HEK293T (cell line): ENCODE data around the gene FMO2.

Experiments
- ARNT ChIP-seq: fragments of 450-650 bp; IDR thresholded peaks from 2 replicates; pipeline ENCODE4 v1.6.1; 2017; ENCODE audit warnings: mild to moderate bottlenecking
- BHLHE40 ChIP-seq: fragments of 450-650 bp; IDR thresholded peaks from 2 replicates; pipeline ENCODE4 v1.6.1; 2016; ENCODE audit warnings: mild to moderate bottlenecking, moderate library complexity, borderline replicate concordance
- ELF4 ChIP-seq: fragments of 450-650 bp; IDR thresholded peaks from 2 replicates; pipeline ENCODE4 v1.6.1; 2017; ENCODE audit warnings: antibody characterized with exemption
- FOXA1 ChIP-seq: fragments of 450-650 bp; IDR thresholded peaks from 2 replicates; pipeline ENCODE4 v1.6.1; 2016; ENCODE audit warnings: mild to moderate bottlenecking
- FOXK2 ChIP-seq: fragments of 450-650 bp; IDR thresholded peaks from 2 replicates; pipeline ENCODE4 v1.6.1; 2016; ENCODE audit warnings: mild to moderate bottlenecking
- FOXM1 ChIP-seq: fragments of 450-650 bp; IDR thresholded peaks from 2 replicates; pipeline ENCODE4 v1.6.1; 2017; ENCODE audit warnings: mild to moderate bottlenecking, borderline replicate concordance
- HDGF ChIP-seq: fragments of 450-650 bp; IDR thresholded peaks from 2 replicates; pipeline ENCODE4 v1.6.1; 2017; ENCODE audit warnings: antibody characterized with exemption, borderline replicate concordance
- LEF1 ChIP-seq: fragments of 450-650 bp; IDR thresholded peaks from 2 replicates; pipeline ENCODE4 v1.6.1; 2017; ENCODE audit warnings: mild to moderate bottlenecking, borderline replicate concordance
- NFRKB ChIP-seq: fragments of 450-650 bp; IDR thresholded peaks from 2 replicates; pipeline ENCODE4 v1.6.1; 2016; ENCODE audit warnings: mild to moderate bottlenecking, moderate library complexity
- SP1 ChIP-seq: fragments of 450-650 bp; IDR thresholded peaks from 2 replicates; pipeline ENCODE4 v1.6.1; 2017
- SUZ12 ChIP-seq: fragments of 450-650 bp; IDR thresholded peaks from 2 replicates; pipeline ENCODE4 v1.6.1; 2016; ENCODE audit warnings: mild to moderate bottlenecking
- TARDBP ChIP-seq: fragments of 450-650 bp; IDR thresholded peaks from 2 replicates; pipeline ENCODE4 v1.6.1; 2016
- ZNF384 ChIP-seq: fragments of 450-650 bp; IDR thresholded peaks from 2 replicates; pipeline ENCODE4 v1.6.1; 2016
- TF ChIP-seq, protein P1 (sequence below): fragments of 450-650 bp; IDR thresholded peaks from 2 replicates; pipeline ENCODE4 v1.6.1; 2016

DNA sequence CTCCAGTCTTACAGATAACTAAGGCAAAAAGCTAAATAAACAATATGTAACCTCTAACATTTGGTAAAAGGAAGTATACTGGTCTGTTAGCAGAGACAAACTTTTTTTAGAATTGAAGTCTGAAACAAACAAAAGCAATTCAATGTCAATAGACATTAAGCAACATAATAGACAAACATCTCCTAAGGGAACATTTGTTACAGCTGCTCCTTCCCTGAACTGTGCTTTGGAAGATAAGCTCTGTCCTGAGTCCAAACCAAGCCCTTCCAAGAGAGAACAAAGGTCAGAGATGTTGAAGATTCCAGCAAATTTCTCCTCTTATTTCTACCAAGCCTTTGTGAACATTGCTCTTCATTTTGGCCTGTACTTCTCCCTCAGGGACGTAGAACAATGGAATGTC, 25.3 kb downstream of the FMO2 start:
- TF ChIP-seq BHLHE40: no peak
- no peak for TF ChIP-seq SP1
- TF ChIP-seq HDGF: no peak
- TF ChIP-seq NFRKB: no peak
- no peak for TF ChIP-seq FOXM1
- TF ChIP-seq FOXA1: no peak
- no peak for TF ChIP-seq FOXK2
- TF ChIP-seq, protein P1, sequence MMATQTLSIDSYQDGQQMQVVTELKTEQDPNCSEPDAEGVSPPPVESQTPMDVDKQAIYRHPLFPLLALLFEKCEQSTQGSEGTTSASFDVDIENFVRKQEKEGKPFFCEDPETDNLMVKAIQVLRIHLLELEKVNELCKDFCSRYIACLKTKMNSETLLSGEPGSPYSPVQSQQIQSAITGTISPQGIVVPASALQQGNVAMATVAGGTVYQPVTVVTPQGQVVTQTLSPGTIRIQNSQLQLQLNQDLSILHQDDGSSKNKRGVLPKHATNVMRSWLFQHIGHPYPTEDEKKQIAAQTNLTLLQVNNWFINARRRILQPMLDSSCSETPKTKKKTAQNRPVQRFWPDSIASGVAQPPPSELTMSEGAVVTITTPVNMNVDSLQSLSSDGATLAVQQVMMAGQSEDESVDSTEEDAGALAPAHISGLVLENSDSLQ: no peak
- no peak for TF ChIP-seq LEF1
- no peak for TF ChIP-seq ARNT
- TF ChIP-seq ZNF384: no peak
- no peak for TF ChIP-seq ELF4
- TF ChIP-seq SUZ12: no peak
- no peak for TF ChIP-seq TARDBP
